Measurements from ENCODE around the gene NFS1.
"Not testable (repeated sequence)": the region's sequence is repeated elsewhere in the genome, so short reads cannot be mapped to it uniquely, and the experiment has no call there.

The NFS1 gene

GRCh38 chr20:35729283-35729807 lies 30.2 kb upstream of the NFS1 start:
- DNase-seq, result no peak

- no peak for DNase-seq
Observed at GRCh38 chr20:35726842-35727711, 27.9 kb upstream of the NFS1 start.

- no peak for DNase-seq
Observed at GRCh38 chr20:35724321-35725230, 25.4 kb upstream of the NFS1 start.

GRCh38 chr20:35723652-35724320 lies 24.6 kb upstream of the NFS1 start:
- DNase-seq, result not testable (repeated sequence)

- not testable (repeated sequence) for DNase-seq
Observed at GRCh38 chr20:35723275-35723639, 24.1 kb upstream of the NFS1 start.

- DNase-seq, result no peak
Observed at GRCh38 chr20:35721621-35722020, 22.5 kb upstream of the NFS1 start.

GRCh38 chr20:35721219-35721618 lies 22.1 kb upstream of the NFS1 start:
- DNase-seq, result no peak

- DNase-seq, result no peak
Observed at GRCh38 chr20:35720165-35721123, 21.3 kb upstream of the NFS1 start.

GRCh38 chr20:35719717-35720116 lies 20.6 kb upstream of the NFS1 start:
- DNase-seq, result no peak

- no peak for DNase-seq
Observed at GRCh38 chr20:35718972-35719635, 20.0 kb upstream of the NFS1 start.

- DNase-seq, result not testable (repeated sequence)
Observed at GRCh38 chr20:35718321-35718720, 19.2 kb upstream of the NFS1 start.

- no peak for DNase-seq
Observed at GRCh38 chr20:35716330-35716729, 17.2 kb upstream of the NFS1 start.

GRCh38 chr20:35715652-35716051 lies 16.5 kb upstream of the NFS1 start:
- DNase-seq, result no peak

GRCh38 chr20:35714127-35714526 lies 15.0 kb upstream of the NFS1 start:
- DNase-seq, result no peak

GRCh38 chr20:35713120-35713519 lies 14.0 kb upstream of the NFS1 start:
- not testable (repeated sequence) for DNase-seq

GRCh38 chr20:35711588-35712209 lies 12.5 kb upstream of the NFS1 start:
- no peak for DNase-seq

GRCh38 chr20:35710884-35711587 lies 11.9 kb upstream of the NFS1 start:
- DNase-seq, result no peak

- DNase-seq, result no peak
Observed at GRCh38 chr20:35710039-35710438, 10.9 kb upstream of the NFS1 start.

GRCh38 chr20:35709259-35709658 lies 10.1 kb upstream of the NFS1 start:
- DNase-seq, result no peak

GRCh38 chr20:35708502-35708901 lies 9.3 kb upstream of the NFS1 start:
- DNase-seq, result no peak
